ENCODE results near the gene VIM.
A peak's percentile ranks its signal among the peaks of the same experiment; 100 is the strongest.

The VIM gene

DNA sequence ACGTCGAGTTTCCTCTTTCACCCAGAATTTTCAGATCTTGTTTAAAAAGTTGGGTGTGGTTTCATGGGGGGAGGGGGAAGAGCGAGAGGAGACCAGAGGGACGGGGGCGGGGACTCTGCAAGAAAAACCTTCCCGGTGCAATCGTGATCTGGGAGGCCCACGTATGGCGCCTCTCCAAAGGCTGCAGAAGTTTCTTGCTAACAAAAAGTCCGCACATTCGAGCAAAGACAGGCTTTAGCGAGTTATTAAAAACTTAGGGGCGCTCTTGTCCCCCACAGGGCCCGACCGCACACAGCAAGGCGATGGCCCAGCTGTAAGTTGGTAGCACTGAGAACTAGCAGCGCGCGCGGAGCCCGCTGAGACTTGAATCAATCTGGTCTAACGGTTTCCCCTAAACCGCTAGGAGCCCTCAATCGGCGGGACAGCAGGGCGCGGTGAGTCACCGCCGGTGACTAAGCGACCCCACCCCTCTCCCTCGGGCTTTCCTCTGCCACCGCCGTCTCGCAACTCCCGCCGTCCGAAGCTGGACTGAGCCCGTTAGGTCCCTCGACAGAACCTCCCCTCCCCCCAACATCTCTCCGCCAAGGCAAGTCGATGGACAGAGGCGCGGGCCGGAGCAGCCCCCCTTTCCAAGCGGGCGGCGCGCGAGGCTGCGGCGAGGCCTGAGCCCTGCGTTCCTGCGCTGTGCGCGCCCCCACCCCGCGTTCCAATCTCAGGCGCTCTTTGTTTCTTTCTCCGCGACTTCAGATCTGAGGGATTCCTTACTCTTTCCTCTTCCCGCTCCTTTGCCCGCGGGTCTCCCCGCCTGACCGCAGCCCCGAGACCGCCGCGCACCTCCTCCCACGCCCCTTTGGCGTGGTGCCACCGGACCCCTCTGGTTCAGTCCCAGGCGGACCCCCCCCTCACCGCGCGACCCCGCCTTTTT is at the start of gene VIM:
Gene VIM (plus strand): TSS at position 151 of the 925 bp plus-strand sequence. CDS start 1,182 bp downstream, outside the sequence.
- DNase-seq = peak; percentile 57

DNA sequence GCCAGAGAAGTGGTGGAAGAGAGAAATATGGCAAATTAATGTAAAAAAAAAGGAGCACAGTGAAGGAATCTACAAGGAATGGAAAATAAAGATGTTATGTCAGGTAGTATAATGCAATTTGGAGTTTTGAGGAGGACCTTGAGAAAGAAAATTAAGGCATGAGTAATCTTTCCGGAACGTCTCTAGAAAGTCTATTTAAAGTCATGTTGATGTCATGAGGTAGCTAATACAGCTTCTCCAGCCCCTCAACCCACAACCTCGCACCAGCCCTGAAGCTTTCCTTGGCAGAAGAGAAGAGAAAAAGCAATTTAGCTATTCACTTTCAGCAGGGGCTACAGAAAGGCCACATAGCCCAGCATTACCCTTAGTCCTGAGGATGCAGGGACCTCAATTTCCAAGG is 49.0 kb upstream of the VIM start:
- no peak for DNase-seq

DNA sequence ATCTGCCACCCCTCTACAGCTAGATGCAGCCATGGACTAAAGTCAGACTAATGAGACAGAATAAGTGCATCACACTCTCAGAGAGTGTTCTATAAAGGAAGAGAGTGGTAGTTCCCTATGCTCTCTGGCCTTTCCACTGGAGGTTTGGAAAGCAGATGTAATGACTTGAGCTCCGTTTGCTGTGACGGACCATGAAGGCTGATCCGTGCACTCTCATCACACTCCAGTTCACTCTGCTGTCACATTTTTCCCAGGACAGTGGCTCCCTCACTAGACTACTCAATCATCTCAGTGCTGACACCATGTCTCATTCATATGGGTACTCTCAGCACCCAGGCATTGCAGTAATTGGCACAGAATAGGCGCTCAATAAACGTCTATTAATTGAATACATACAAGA is 46.9 kb upstream of the VIM start:
- DNase-seq = no peak

DNA sequence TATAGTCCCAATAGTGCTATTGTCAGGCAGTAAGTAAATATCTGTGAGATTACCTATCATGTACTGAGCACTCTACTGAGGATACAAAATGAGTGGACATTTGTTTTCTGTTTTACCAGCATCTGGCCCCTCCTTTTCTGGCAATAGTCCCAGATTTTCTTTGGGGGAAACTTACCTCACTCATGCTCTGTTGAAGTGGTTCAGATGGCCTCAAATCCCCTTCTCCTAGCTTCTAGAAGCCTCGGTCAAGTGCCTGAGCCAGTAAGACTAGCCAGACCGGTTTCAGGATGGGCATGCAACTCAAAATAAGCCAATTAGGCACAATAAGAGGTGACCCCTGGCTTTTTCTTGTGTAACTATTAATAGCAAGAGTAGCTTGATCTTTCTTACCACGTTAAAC is 46.3 kb upstream of the VIM start:
- DNase-seq = no peak

DNA sequence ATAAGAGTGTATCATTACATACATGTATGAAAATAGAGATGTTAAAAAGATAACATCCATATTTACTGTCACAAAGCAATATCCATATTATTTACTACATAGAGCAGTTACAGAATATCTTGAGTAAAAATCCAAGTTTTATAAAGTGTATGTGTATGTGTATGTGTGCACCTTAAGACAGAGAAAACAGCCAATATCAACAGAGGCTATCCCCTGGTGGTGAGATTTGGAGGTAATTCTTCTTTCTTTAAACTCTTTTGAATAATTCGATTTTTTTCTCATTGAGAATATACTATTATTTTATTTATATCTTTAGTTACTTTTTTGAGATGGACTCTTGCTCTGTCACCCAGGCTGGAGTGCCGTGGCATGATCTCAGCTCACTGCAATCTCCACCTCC is 44.9 kb upstream of the VIM start:
- no peak for DNase-seq

GRCh38 chr10:17185873-17186272 is 42.2 kb upstream of the VIM start:
- DNase-seq = no peak

- DNase-seq = no peak
These were observed 39.3 kb upstream of the VIM start for GRCh38 chr10:17188644-17189172.

- no peak for DNase-seq
These were observed 37.4 kb upstream of the VIM start for GRCh38 chr10:17190602-17191001.

GRCh38 chr10:17195083-17195482 is 33.0 kb upstream of the VIM start:
- no peak for DNase-seq

- no peak for DNase-seq
These were observed 32.0 kb upstream of the VIM start for GRCh38 chr10:17196045-17196444.

DNA sequence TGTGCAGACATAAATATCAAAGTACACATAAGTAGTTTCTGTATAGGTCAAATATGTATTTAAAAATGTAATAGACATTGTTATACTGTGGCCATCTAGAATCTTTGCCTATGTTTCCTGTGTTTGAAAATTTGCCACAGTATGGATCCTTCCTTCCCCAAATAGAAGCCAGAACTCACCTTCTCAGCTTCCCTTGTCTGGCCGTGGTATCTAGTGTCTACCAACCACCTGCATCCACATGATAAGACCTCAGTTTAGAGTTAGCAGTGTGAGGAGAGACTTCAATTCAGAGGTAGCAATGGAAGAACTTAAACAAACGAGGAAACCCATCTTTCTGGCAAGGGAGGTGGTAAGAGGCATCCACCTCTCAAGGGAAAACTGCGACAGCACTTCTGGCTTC is 31.5 kb upstream of the VIM start:
- no peak for DNase-seq

DNA sequence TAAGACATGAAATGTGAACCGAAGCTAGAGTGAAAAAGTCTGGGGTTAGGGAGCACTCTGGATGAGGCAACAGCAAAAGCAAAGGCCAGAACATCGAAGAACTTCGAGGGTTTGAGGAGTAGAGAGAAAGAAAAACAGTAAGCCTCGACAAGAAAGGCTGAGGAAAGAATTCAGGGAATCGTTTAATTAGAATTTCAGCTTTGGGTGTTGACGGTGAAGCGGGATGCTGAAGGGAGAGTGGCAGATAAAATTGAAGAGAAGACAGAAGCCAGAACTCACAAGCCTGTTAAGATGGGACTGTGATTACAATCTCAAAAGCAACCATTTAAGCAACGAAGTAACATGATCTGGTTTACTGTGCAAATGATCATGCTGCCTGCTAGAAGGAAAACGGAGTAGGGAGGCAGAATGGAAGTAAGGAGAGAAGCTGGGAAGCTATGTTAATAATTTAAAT is 28.7 kb upstream of the VIM start:
- peak; percentile 38 for DNase-seq

- no peak for DNase-seq
These were observed 27.8 kb upstream of the VIM start for GRCh38 chr10:17200001-17200911.

GRCh38 chr10:17200912-17201793 is 26.9 kb upstream of the VIM start, which contains the start of gene TRDMT1:
Gene TRDMT1 (minus strand): TSS chr10:17201672. CDS start chr10:17201634, 38 bp downstream.
- peak; percentile 78 for DNase-seq

DNA sequence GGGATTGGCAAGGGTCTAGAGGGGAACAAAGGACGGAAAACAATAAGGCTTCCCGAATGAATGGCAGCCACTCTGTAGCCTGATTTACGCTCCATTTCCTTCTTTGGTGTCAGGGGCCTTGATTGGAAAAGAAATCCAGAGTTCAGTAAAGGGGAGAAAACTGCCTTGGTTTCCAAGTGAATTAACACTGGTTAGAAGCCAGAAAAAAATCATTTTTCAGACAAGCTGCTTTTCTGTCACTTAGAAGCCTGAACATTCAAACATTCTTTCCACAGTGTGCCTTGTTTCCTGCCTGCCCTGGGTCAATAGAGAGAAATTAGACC is 26.3 kb upstream of the VIM start:
- no peak for DNase-seq

DNA sequence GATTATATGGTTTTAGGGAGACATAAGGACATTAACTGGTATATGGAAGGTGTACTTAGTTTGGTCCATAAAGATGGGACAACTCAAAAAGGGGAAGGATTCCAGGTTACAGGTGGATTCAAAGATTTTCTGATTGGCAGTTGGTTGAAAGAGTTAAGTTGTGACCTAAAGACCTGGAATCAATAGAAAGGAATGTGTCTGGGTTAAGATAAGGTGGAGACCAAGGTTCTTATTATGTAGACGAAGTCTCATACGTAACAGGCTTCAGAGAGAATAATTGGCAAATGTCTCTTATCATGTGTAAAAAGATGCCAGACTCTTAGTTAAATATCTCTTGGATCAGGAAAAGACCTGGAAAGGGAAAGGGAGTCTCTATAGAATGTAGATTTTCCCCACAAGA is 25.5 kb upstream of the VIM start:
- no peak for DNase-seq

DNA sequence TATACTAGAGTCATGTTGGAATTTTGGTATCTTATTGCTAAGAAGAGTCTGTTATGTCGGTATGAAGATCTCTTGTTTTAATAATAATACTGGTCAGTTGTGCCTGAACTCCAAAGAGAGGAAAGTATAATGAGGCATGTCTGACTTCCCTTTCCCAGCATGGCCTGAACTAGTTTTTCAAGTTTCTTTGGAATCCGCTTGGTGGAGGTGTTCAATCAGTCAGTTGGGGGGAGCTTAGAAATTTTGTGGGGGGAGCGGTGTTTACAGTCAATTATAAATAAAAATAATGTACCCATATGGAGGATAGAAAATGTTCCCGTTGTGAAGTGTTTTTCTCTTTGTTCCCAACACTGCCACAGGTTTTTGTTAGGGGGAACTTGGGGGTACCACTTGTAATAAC is 25.0 kb upstream of the VIM start:
- no peak for DNase-seq

DNA sequence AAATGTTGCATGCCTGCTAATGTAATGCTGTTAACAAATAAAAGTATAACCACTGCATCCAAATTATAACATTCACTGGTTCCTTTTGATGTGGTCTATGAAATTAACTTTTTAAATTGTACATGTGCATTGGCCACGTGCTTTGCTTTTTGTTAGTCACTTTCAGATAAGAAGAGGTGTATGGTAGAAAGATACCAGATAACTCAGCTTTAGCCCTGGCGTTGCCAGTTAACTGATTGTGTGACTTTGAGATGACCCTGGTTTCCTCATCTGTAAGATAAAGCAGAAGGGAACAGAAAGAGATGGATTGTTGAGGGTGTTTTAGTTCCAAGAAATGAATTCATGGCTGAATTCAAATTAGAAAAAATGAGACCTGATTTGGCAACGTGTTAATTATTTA is 24.6 kb upstream of the VIM start:
- no peak for DNase-seq

DNA sequence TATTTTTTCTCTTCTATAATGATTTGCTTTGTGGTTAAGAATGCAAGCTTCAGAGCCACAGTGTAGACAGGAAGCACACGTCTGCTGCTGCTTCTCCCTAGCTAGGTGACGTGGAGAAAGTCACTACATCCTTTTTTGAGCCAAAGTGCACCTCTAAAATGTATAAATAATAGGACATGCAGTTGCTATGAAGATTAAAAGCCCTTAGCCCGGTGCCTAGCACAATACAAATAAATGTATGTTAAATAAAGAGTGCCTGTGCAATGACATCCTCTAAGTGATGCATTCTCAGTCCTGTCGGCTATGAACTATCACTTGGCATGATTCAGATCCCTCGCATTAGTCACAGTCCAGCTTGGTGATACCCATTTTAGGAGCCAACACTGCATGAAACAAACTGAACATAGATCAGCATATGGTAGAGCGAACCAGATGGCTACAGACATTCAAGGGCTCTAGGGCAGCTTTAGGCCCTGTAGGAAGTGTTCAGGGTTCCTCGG is 21.8 kb upstream of the VIM start:
- no peak for DNase-seq

- DNase-seq = no peak
These were observed 19.6 kb upstream of the VIM start for GRCh38 chr10:17208476-17208875.

- DNase-seq = no peak
These were observed 18.7 kb upstream of the VIM start for GRCh38 chr10:17209302-17209701.

GRCh38 chr10:17209881-17210280 is 18.2 kb upstream of the VIM start:
- DNase-seq = no peak
